HepG2 (cell line): ENCODE measurements around the gene KRT36. TPM values are rescaled to one million over a fixed set of nuclear protein-coding genes. Genes with fewer than 3 reads are reported as not detected.

Experiments
- ATAC-seq: fragments of 200-7000 bp; cut with Tn5 transposase; 3 replicates; pipeline ENCODE4 v1.9.1; 2020; ENCODE audit warnings: mild to moderate bottlenecking, moderate library complexity
- BruUV-seq: library from RNA; stranded (reverse); fragments of 400-500 nt; replicated peaks from 2 replicates; lab custom pipeline; 2021; lab: Mats Ljungman, UMichigan
- CTCF ChIA-PET: fragments of 300-600 bp; formaldehyde crosslinking; extraction: SDS; loops from one replicate; lab custom pipeline; 2021; ENCODE audit warnings: low total read pairs, inconsistent platforms, low intra/inter-chr PET ratio; lab: Yijun Ruan, JAX
- POLR2A ChIA-PET: fragments of 350-600 bp; sonication (Branson Sonifier 250); formaldehyde crosslinking; loops from one replicate; lab custom pipeline; 2020; ENCODE audit warnings: antibody characterized with exemption, inconsistent platforms; lab: Yijun Ruan, JAX
- DNase-seq: peaks from one replicate; pipeline ENCODE4 v3.0.0-alpha.2; 2015; ENCODE audit warnings: low spot score
- FAIRE-seq: peaks from 3 replicates; lab custom pipeline; 2011; peaks lifted over from hg19 to GRCh38; lab: Jason Lieb, UNC
- H2AFZ ChIP-seq: one replicate; pipeline ENCODE4 v1.6.1; 2011; ENCODE audit warnings: low read length, inconsistent platforms
- H3K27ac ChIP-seq: fragments of 300-600 bp; 3 replicates; pipeline ENCODE4 v1.8.0; 2011; ENCODE audit warnings: mixed run types, mild to moderate bottlenecking, mixed read lengths, low read length, inconsistent platforms; ENCODE audit not compliant: insufficient read depth; ENCODE audit errors: extremely low read length
- H3K27me3 ChIP-seq, 2 experiments: fragments of 200-600 bp in 1 of 2; 2 replicates in 1 of 2; 3 replicates in 1 of 2; pipeline versions ENCODE4 v1.6.0 to v1.8.0; 2011; ENCODE audit warnings: low read length in 2 of 2, mild to moderate bottlenecking in 2 of 2, moderate library complexity in 2 of 2, inconsistent platforms in 1 of 2; ENCODE audit not compliant: insufficient read depth in 2 of 2, control insufficient read depth in 1 of 2
- H3K36me3 ChIP-seq, 2 experiments: fragments of 200-600 bp in 1 of 2; replicated peaks in 1 of 2; 2 replicates in 1 of 2; 3 replicates in 1 of 2; pipeline versions ENCODE4 v1.5.1 to v1.8.0; 2011; ENCODE audit warnings: low read length in 2 of 2, inconsistent platforms in 1 of 2; ENCODE audit not compliant: insufficient read depth in 2 of 2, control insufficient read depth in 1 of 2
- H3K4me1 ChIP-seq: 2 replicates; pipeline ENCODE4 v1.5.1; 2012; ENCODE audit warnings: low read length, inconsistent platforms; ENCODE audit not compliant: insufficient read depth
- H3K4me2 ChIP-seq: 2 replicates; pipeline ENCODE4 v1.6.0; 2011; ENCODE audit warnings: low read depth, low read length, inconsistent platforms
- H3K4me3 ChIP-seq, 3 experiments: fragments of 200-600 bp in 1 of 3; sonication (generic), shearing (Covaris generic) in 1 of 3; replicated peaks in 1 of 3; 2 replicates each; pipeline ENCODE4 v1.5.1; 2011 to 2016; ENCODE audit warnings: low read length in 3 of 3, inconsistent platforms in 2 of 3, low read depth in 2 of 3, mild to moderate bottlenecking in 2 of 3, control low read depth in 1 of 3, mixed read lengths in 1 of 3; ENCODE audit not compliant: insufficient read depth in 1 of 3
- H3K79me2 ChIP-seq: one replicate; pipeline ENCODE4 v1.6.1; 2011; ENCODE audit warnings: low read length, inconsistent platforms; ENCODE audit not compliant: insufficient read depth
- H3K9ac ChIP-seq: 2 replicates; pipeline ENCODE4 v1.6.0; 2011; ENCODE audit warnings: mild to moderate bottlenecking, low read depth, low read length, inconsistent platforms; ENCODE audit not compliant: insufficient read depth
- H3K9me3 ChIP-seq: 2 replicates; pipeline ENCODE4 v1.5.1; 2012; ENCODE audit warnings: mild to moderate bottlenecking, low read length
- H4K20me1 ChIP-seq: 2 replicates; pipeline ENCODE4 v1.6.0; 2011; ENCODE audit warnings: inconsistent platforms, mild to moderate bottlenecking, low read length, moderate library complexity; ENCODE audit not compliant: insufficient read depth
- ATF5 ChIP-seq: sonication (generic); formaldehyde crosslinking; IDR thresholded peaks from 2 replicates; pipeline ENCODE4 v1.4.0; 2020; ENCODE audit warnings: mild to moderate bottlenecking, low read depth, missing genetic modification reagents
- ETV5 ChIP-seq: IDR thresholded peaks from 2 replicates; pipeline ENCODE4 v1.6.1; 2018; ENCODE audit warnings: missing biosample characterization, missing genetic modification reagents, inconsistent platforms, borderline replicate concordance
- HMGXB3 ChIP-seq: sonication (generic); formaldehyde crosslinking; IDR thresholded peaks from 2 replicates; pipeline ENCODE4 v1.4.0; 2020; ENCODE audit warnings: missing genetic modification reagents, borderline replicate concordance
- KLF12 ChIP-seq: sonication (generic); formaldehyde crosslinking; IDR thresholded peaks from 2 replicates; pipeline ENCODE4 v1.4.0; 2020; ENCODE audit warnings: missing genetic modification reagents, borderline replicate concordance
- MTF1 ChIP-seq: sonication (generic); formaldehyde crosslinking; IDR thresholded peaks from 2 replicates; pipeline ENCODE4 v1.5.0; 2020; ENCODE audit warnings: missing genetic modification reagents
- NCOA5 ChIP-seq: sonication (generic); formaldehyde crosslinking; IDR thresholded peaks from 2 replicates; pipeline ENCODE4 v1.4.0; 2020; ENCODE audit warnings: missing genetic modification reagents
- RNF2 ChIP-seq: fragments of 450-650 bp; conservative IDR thresholded peaks from 2 replicates; pipeline ENCODE4 v1.6.1; 2016; ENCODE audit warnings: low read depth
- SMYD3 ChIP-seq: sonication (generic); formaldehyde crosslinking; IDR thresholded peaks from 2 replicates; pipeline ENCODE4 v1.8.1; 2023; ENCODE audit warnings: mild to moderate bottlenecking, missing genetic modification reagents
- THRA ChIP-seq: sonication (generic); formaldehyde crosslinking; IDR thresholded peaks from 2 replicates; pipeline ENCODE4 v1.4.0; 2020; ENCODE audit warnings: missing genetic modification reagents, borderline replicate concordance
- ZBTB34 ChIP-seq: sonication (generic); formaldehyde crosslinking; IDR thresholded peaks from 2 replicates; pipeline ENCODE4 v1.8.0; 2022; ENCODE audit warnings: mild to moderate bottlenecking, missing genetic modification reagents
- ZNF101 ChIP-seq: sonication (generic); formaldehyde crosslinking; IDR thresholded peaks from 2 replicates; pipeline ENCODE4 v1.4.0; 2020; ENCODE audit warnings: mild to moderate bottlenecking, low read depth, missing genetic modification reagents, borderline replicate concordance
- ZNF136 ChIP-seq: sonication (generic); formaldehyde crosslinking; IDR thresholded peaks from 2 replicates; pipeline ENCODE4 v1.8.1; 2022; ENCODE audit warnings: low read depth, mild to moderate bottlenecking, moderate library complexity, missing genetic modification reagents
- ZNF670 ChIP-seq: sonication (generic); formaldehyde crosslinking; IDR thresholded peaks from 2 replicates; pipeline ENCODE4 v1.8.0; 2022; ENCODE audit warnings: mild to moderate bottlenecking, missing genetic modification reagents, borderline replicate concordance
- ZNF776 ChIP-seq: sonication (generic); formaldehyde crosslinking; IDR thresholded peaks from 2 replicates; pipeline ENCODE4 v1.4.0; 2020; ENCODE audit warnings: mild to moderate bottlenecking, missing genetic modification reagents
- WGBS: methylation state at CpG from one replicate; pipeline ENCODE4 v1.1.6; 2017; ENCODE audit warnings: low lambda C conversion rate; 5-methylcytosine and 5-hydroxymethylcytosine counted together
- in situ Hi-C: cut with HindIII; loops from 2 replicates; pipeline ENCODE4 v1.10.0; 2017; ENCODE audit warnings: low pct_unique_long_range_greater_than_20kb; ENCODE audit not compliant: extremely low pct_ligation_motif_present
- intact Hi-C: fragments of 100-400 bp; cut with micrococcal nuclease; formaldehyde crosslinking; loops from one replicate; pipeline ENCODE4 v1.10.0; 2022; ENCODE audit not compliant: unreplicated experiment
- polyA plus RNA-seq, 8 experiments: library from polyadenylated mRNA; depleted of rRNA in 3 of 8; stranded (reverse) in 7 of 8; unstranded in 1 of 8; fragments of >200 nt; fragmentation: Illumina TruSeq in 4 of 8; extraction: Trizol in 4 of 8; gene quantifications; 2 replicates each; pipeline versions ENCODE4 v1.2.1 to v1.2.3, GENCODE V29; 2011 to 2016; ENCODE audit warnings: low read depth in 4 of 8, missing spikeins in 1 of 8, mixed read lengths in 1 of 8; ENCODE audit not compliant: insufficient read depth in 1 of 8
- total RNA-seq, 5 experiments: library from RNA; depleted of rRNA; stranded (reverse); fragments of >200 nt; fragmentation: Illumina TruSeq; extraction: Trizol; gene quantifications; 2 replicates each; pipeline ENCODE4 v1.2.3, GENCODE V29; 2016; ENCODE audit warnings: low read depth in 1 of 5
- TF ChIP-seq, protein P1 (sequence below), 2 experiments: sonication (generic) in 1 of 2; formaldehyde crosslinking in 1 of 2; IDR thresholded peaks; 2 replicates each; pipeline versions ENCODE4 v1.4.0 to v1.6.1; 2018 to 2020; ENCODE audit warnings: missing genetic modification reagents in 2 of 2, borderline replicate concordance in 1 of 2, low read depth in 1 of 2, mild to moderate bottlenecking in 1 of 2, missing biosample characterization in 1 of 2

KRT36 gene
- total and polyA plus RNA-seq, 2 of the 13 experiments (the other 11 are each of a cell fraction or from before 2014, with no cell fraction given) = not detected

- in situ Hi-C loops = no loop called here
- Histone ChIP-seq H3K4me3 (no peak overlapping the region), H3K9ac (no peak overlapping the region), H3K79me2 (no peaks in the 10 kb centered on the region)
- DNase-seq = no peak
- CTCF ChIA-PET = no interaction called here
- POLR2A ChIA-PET = no interaction called here
- TF ChIP-seq ZNF101 (CRISPR knock-in tag) = no peak
- no peak for TF ChIP-seq NCOA5 (CRISPR knock-in tag)
- no peak for TF ChIP-seq ETV5 (CRISPR knock-in tag)
- TF ChIP-seq HMGXB3 (CRISPR knock-in tag) = no peak
- TF ChIP-seq, protein P1, sequence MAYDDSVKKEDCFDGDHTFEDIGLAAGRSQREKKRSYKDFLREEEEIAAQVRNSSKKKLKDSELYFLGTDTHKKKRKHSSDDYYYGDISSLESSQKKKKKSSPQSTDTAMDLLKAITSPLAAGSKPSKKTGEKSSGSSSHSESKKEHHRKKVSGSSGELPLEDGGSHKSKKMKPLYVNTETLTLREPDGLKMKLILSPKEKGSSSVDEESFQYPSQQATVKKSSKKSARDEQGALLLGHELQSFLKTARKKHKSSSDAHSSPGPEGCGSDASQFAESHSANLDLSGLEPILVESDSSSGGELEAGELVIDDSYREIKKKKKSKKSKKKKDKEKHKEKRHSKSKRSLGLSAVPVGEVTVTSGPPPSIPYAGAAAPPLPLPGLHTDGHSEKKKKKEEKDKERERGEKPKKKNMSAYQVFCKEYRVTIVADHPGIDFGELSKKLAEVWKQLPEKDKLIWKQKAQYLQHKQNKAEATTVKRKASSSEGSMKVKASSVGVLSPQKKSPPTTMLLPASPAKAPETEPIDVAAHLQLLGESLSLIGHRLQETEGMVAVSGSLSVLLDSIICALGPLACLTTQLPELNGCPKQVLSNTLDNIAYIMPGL (CRISPR knock-in tag; IDR thresholded peaks at IDR 0.05; ENCODE audit: borderline replicate concordance in 1 of 2, low read depth in 1 of 2) = no peak
- no peak for TF ChIP-seq ZNF776 (CRISPR knock-in tag)
- no peak for TF ChIP-seq ZNF670
- TF ChIP-seq THRA (CRISPR knock-in tag) = no peak
- no peak for TF ChIP-seq SMYD3 (CRISPR knock-in tag)
- TF ChIP-seq KLF12 = no peak
- TF ChIP-seq ZBTB34 (CRISPR knock-in tag) = no peak
- TF ChIP-seq ZNF136 (CRISPR knock-in tag) = no peak
- no peak for TF ChIP-seq ATF5 (CRISPR knock-in tag)
- TF ChIP-seq RNF2 = no peak
- no peak for TF ChIP-seq MTF1 (CRISPR knock-in tag)
- TF ChIP-seq, all 625 proteins: peak for 0
- Histone ChIP-seq H3K27ac (no peak overlapping the region), H2AFZ (no peak overlapping the region), H3K27me3 (no peaks in the 10 kb centered on the region; a peak in 2 of 5 replicates), H3K9me3 (no peaks in the 10 kb centered on the region), H3K36me3 (no peaks in the 10 kb centered on the region), H4K20me1 (no peaks in the 10 kb centered on the region), H3K4me2 (no peak overlapping the region), H3K4me1 (peaks cover 6% of the 10 kb centered on the region; the same call in 1 of the 2 replicates)
- intact Hi-C loops = no loop called here
- FAIRE-seq (no peak), ATAC-seq (no peak)
- BruUV-seq = no TSS peak
- WGBS = 43% methylated on average over 7 of the region's 7 CpGs
Observed at GRCh38 chr17:41437254-41437653, 52.5 kb downstream of the KRT36 start.
